H1 (cell line): ENCODE data around the gene NNMT. TPM values are rescaled to one million over a fixed set of nuclear protein-coding genes. Genes with fewer than 3 reads are reported as not detected.

Source experiments
- CTBP2 ChIP-seq: IDR thresholded peaks from 2 replicates; pipeline ENCODE4 v1.7.0; 2011; ENCODE audit warnings: borderline replicate concordance, mild to moderate bottlenecking, moderate library complexity, mixed read lengths, low read length; ENCODE audit not compliant: insufficient read depth, insufficient read length
- polyA plus RNA-seq, 7 experiments: library from polyadenylated mRNA; depleted of rRNA in 3 of 7; stranded (reverse) in 5 of 7; unstranded in 2 of 7; fragments of >200 nt in 5 of 7; fragments of 200-250 nt in 2 of 7; gene quantifications; 1 replicate in 5 of 7; 2 replicates in 1 of 7; 4 replicates in 1 of 7; pipeline versions ENCODE4 v1.2.1 to v1.2.3, GENCODE V29; 2011 to 2013; ENCODE audit warnings: missing spikeins in 2 of 7, mixed read lengths in 2 of 7
- total RNA-seq: library from RNA; stranded (reverse); fragmentation: NEBNext Ultra II Directional; extraction: Animal tissue kit (Norgen Biotek cat#: 25700); gene quantifications from 2 replicates; pipeline ENCODE4 v1.2.1, GENCODE V29; 2021
- TF ChIP-seq, protein P1 (sequence below): fragments of 300-600 bp; sonication (generic); IDR thresholded peaks from 2 replicates; pipeline ENCODE4 v1.7.1; 2012; ENCODE audit warnings: low read length, moderate library complexity, mild to moderate bottlenecking, inconsistent platforms; ENCODE audit not compliant: insufficient replicate concordance
- TF ChIP-seq, protein P2 (sequence below), 3 experiments: IDR thresholded peaks; 1 replicate in 2 of 3; 2 replicates in 1 of 3; pipeline versions ENCODE4 v1.5.1 to v1.6.1; 2011; ENCODE audit warnings: low read length in 3 of 3, mild to moderate bottlenecking in 3 of 3, inconsistent platforms in 2 of 3, low read depth in 1 of 3, moderate library complexity in 1 of 3; ENCODE audit not compliant: insufficient read depth in 1 of 3; ENCODE audit errors: control extremely low read depth in 1 of 3

NNMT gene
- total and polyA plus RNA-seq, 2 of the 8 experiments (the other 6 are each of a cell fraction or from before 2014, with no cell fraction given): not detected

DNA sequence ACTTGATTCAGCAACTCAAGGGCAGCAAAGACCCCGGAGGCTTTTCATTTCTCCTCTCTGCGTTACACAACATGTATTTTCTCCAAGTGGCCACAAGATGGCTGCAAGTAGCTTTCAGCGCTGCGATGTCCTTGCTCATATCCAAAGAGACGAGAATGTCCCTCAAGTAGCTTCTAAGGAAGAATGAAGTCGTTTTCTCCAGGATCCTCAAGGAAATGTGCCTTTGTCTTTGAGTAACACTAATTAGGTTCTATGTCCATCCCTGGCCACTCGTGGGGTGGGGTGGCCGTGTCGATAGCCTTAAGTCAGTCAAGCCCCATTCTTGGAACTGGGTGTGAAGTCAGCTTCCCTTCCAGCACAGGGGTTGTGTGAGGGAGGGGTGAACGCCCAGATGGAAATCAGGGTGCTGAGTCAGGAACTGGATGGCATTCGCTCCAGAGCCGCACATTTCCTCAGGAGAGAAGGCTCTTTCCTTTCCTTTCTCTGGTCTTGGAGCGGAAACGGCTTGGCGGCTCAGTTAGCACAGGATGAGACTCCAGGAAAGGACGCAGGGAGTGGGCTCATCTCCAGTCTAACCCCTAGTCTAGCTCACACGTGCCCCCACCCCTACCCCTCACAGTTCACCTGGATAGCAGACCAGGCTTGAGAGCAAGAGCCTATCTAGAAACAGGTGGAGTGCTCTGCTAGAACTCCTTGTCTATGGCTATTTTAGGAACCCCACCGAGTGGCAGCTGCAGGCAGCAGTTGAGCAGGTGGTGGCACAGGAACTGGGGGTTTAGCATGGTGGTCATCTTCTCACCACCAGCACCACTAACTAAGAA lies 44.3 kb downstream of the NNMT start (continued):
- TF ChIP-seq, protein P1, sequence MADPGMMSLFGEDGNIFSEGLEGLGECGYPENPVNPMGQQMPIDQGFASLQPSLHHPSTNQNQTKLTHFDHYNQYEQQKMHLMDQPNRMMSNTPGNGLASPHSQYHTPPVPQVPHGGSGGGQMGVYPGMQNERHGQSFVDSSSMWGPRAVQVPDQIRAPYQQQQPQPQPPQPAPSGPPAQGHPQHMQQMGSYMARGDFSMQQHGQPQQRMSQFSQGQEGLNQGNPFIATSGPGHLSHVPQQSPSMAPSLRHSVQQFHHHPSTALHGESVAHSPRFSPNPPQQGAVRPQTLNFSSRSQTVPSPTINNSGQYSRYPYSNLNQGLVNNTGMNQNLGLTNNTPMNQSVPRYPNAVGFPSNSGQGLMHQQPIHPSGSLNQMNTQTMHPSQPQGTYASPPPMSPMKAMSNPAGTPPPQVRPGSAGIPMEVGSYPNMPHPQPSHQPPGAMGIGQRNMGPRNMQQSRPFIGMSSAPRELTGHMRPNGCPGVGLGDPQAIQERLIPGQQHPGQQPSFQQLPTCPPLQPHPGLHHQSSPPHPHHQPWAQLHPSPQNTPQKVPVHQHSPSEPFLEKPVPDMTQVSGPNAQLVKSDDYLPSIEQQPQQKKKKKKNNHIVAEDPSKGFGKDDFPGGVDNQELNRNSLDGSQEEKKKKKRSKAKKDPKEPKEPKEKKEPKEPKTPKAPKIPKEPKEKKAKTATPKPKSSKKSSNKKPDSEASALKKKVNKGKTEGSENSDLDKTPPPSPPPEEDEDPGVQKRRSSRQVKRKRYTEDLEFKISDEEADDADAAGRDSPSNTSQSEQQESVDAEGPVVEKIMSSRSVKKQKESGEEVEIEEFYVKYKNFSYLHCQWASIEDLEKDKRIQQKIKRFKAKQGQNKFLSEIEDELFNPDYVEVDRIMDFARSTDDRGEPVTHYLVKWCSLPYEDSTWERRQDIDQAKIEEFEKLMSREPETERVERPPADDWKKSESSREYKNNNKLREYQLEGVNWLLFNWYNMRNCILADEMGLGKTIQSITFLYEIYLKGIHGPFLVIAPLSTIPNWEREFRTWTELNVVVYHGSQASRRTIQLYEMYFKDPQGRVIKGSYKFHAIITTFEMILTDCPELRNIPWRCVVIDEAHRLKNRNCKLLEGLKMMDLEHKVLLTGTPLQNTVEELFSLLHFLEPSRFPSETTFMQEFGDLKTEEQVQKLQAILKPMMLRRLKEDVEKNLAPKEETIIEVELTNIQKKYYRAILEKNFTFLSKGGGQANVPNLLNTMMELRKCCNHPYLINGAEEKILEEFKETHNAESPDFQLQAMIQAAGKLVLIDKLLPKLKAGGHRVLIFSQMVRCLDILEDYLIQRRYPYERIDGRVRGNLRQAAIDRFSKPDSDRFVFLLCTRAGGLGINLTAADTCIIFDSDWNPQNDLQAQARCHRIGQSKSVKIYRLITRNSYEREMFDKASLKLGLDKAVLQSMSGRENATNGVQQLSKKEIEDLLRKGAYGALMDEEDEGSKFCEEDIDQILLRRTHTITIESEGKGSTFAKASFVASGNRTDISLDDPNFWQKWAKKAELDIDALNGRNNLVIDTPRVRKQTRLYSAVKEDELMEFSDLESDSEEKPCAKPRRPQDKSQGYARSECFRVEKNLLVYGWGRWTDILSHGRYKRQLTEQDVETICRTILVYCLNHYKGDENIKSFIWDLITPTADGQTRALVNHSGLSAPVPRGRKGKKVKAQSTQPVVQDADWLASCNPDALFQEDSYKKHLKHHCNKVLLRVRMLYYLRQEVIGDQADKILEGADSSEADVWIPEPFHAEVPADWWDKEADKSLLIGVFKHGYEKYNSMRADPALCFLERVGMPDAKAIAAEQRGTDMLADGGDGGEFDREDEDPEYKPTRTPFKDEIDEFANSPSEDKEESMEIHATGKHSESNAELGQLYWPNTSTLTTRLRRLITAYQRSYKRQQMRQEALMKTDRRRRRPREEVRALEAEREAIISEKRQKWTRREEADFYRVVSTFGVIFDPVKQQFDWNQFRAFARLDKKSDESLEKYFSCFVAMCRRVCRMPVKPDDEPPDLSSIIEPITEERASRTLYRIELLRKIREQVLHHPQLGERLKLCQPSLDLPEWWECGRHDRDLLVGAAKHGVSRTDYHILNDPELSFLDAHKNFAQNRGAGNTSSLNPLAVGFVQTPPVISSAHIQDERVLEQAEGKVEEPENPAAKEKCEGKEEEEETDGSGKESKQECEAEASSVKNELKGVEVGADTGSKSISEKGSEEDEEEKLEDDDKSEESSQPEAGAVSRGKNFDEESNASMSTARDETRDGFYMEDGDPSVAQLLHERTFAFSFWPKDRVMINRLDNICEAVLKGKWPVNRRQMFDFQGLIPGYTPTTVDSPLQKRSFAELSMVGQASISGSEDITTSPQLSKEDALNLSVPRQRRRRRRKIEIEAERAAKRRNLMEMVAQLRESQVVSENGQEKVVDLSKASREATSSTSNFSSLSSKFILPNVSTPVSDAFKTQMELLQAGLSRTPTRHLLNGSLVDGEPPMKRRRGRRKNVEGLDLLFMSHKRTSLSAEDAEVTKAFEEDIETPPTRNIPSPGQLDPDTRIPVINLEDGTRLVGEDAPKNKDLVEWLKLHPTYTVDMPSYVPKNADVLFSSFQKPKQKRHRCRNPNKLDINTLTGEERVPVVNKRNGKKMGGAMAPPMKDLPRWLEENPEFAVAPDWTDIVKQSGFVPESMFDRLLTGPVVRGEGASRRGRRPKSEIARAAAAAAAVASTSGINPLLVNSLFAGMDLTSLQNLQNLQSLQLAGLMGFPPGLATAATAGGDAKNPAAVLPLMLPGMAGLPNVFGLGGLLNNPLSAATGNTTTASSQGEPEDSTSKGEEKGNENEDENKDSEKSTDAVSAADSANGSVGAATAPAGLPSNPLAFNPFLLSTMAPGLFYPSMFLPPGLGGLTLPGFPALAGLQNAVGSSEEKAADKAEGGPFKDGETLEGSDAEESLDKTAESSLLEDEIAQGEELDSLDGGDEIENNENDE: no peak
- no peak for TF ChIP-seq CTBP2
- TF ChIP-seq, protein P2, sequence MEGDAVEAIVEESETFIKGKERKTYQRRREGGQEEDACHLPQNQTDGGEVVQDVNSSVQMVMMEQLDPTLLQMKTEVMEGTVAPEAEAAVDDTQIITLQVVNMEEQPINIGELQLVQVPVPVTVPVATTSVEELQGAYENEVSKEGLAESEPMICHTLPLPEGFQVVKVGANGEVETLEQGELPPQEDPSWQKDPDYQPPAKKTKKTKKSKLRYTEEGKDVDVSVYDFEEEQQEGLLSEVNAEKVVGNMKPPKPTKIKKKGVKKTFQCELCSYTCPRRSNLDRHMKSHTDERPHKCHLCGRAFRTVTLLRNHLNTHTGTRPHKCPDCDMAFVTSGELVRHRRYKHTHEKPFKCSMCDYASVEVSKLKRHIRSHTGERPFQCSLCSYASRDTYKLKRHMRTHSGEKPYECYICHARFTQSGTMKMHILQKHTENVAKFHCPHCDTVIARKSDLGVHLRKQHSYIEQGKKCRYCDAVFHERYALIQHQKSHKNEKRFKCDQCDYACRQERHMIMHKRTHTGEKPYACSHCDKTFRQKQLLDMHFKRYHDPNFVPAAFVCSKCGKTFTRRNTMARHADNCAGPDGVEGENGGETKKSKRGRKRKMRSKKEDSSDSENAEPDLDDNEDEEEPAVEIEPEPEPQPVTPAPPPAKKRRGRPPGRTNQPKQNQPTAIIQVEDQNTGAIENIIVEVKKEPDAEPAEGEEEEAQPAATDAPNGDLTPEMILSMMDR (IDR thresholded peaks at IDR 0.05; ENCODE audit: control extremely low read depth in 1 of 3, insufficient read depth in 1 of 3, low read depth in 1 of 3, low read length in 3 of 3): peak; percentile 33 to 84 (median 81)
